Ishikawa (cell line): ENCODE measurements around the gene PDZD8.

Experiments
- CEBPB ChIP-seq: IDR thresholded peaks from 2 replicates; pipeline ENCODE4 v1.6.1; 2012
- EGR1 ChIP-seq: IDR thresholded peaks from 2 replicates; pipeline ENCODE4 v1.6.1; 2012
- EP300 ChIP-seq: IDR thresholded peaks from 2 replicates; pipeline ENCODE4 v1.6.1; 2012; ENCODE audit warnings: borderline replicate concordance
- FOXM1 ChIP-seq: IDR thresholded peaks from 2 replicates; pipeline ENCODE4 v1.6.1; 2012; ENCODE audit warnings: low read depth, borderline replicate concordance
- NFIC ChIP-seq: IDR thresholded peaks from 2 replicates; pipeline ENCODE4 v1.6.1; 2012
- RAD21 ChIP-seq: IDR thresholded peaks from 2 replicates; pipeline ENCODE4 v1.6.1; 2012; ENCODE audit warnings: low read depth
- TAF1 ChIP-seq: IDR thresholded peaks from 2 replicates; pipeline ENCODE4 v1.6.1; 2012; ENCODE audit warnings: low read depth, mild to moderate bottlenecking
- TCF12 ChIP-seq: IDR thresholded peaks from 2 replicates; pipeline ENCODE4 v1.6.1; 2012; ENCODE audit warnings: low read depth
- YY1 ChIP-seq: IDR thresholded peaks from 2 replicates; pipeline ENCODE4 v1.6.1; 2012; ENCODE audit warnings: low read depth
- ZBTB7A ChIP-seq: IDR thresholded peaks from 2 replicates; pipeline ENCODE4 v1.6.1; 2012; ENCODE audit warnings: low read depth
- TF ChIP-seq, protein P1 (sequence below): IDR thresholded peaks from 2 replicates; pipeline ENCODE4 v1.6.1; 2012; ENCODE audit warnings: low read depth, mild to moderate bottlenecking
- TF ChIP-seq, protein P2 (sequence below): IDR thresholded peaks from 2 replicates; pipeline ENCODE4 v1.6.1; 2012
- TF ChIP-seq, protein P3 (sequence below): IDR thresholded peaks from 2 replicates; pipeline ENCODE4 v1.6.1; 2012

DNA sequence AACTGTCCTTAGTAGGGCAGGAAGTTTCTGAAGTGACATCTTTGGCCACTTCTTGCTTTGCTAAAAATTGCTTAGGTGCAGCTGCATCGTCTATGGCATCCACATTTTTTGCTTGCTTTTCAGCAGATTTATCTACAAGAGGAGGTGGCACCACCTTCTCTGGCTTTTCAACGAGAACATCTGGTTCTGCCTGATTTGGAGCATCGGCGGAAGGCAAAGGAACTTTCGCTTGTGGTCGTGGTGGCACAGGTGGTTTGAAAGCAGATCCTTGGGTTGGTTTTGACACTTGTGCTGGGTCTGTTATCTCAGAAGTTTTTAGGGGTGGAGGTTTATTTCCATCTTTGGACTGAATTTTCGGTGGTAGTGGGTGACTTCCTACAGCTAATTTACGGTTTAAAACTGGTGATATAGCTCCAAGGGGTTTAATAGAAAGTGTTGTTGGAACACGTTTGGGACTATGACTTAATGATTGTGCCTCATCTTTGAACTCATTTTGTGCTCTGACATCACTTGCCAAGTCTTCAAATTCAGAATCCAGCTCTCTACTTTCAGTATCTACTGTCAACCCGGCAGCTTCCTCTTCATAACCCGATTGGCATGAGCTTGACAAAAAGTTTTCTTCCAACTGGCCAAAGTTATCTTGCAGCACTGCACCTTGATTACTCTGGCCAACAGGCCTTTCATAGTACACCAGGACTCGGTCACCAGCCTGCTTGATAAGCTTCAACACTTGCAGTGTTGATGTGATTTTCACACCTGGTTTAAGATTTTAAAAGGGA, 90.3 kb downstream of the PDZD8 start:
- TF ChIP-seq FOXM1 (no peak), YY1 (no peak), EGR1 (no peak), CEBPB (no peak), NFIC (no peak), EP300 (no peak), TAF1 (no peak), RAD21 (no peak), ZBTB7A (no peak), TCF12 (no peak)
- TF ChIP-seq, protein P1, sequence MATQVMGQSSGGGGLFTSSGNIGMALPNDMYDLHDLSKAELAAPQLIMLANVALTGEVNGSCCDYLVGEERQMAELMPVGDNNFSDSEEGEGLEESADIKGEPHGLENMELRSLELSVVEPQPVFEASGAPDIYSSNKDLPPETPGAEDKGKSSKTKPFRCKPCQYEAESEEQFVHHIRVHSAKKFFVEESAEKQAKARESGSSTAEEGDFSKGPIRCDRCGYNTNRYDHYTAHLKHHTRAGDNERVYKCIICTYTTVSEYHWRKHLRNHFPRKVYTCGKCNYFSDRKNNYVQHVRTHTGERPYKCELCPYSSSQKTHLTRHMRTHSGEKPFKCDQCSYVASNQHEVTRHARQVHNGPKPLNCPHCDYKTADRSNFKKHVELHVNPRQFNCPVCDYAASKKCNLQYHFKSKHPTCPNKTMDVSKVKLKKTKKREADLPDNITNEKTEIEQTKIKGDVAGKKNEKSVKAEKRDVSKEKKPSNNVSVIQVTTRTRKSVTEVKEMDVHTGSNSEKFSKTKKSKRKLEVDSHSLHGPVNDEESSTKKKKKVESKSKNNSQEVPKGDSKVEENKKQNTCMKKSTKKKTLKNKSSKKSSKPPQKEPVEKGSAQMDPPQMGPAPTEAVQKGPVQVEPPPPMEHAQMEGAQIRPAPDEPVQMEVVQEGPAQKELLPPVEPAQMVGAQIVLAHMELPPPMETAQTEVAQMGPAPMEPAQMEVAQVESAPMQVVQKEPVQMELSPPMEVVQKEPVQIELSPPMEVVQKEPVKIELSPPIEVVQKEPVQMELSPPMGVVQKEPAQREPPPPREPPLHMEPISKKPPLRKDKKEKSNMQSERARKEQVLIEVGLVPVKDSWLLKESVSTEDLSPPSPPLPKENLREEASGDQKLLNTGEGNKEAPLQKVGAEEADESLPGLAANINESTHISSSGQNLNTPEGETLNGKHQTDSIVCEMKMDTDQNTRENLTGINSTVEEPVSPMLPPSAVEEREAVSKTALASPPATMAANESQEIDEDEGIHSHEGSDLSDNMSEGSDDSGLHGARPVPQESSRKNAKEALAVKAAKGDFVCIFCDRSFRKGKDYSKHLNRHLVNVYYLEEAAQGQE: no peak
- TF ChIP-seq, protein P2, sequence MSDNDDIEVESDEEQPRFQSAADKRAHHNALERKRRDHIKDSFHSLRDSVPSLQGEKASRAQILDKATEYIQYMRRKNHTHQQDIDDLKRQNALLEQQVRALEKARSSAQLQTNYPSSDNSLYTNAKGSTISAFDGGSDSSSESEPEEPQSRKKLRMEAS: no peak
- TF ChIP-seq, protein P3, sequence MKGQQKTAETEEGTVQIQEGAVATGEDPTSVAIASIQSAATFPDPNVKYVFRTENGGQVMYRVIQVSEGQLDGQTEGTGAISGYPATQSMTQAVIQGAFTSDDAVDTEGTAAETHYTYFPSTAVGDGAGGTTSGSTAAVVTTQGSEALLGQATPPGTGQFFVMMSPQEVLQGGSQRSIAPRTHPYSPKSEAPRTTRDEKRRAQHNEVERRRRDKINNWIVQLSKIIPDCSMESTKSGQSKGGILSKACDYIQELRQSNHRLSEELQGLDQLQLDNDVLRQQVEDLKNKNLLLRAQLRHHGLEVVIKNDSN: no peak
